Measurements from ENCODE around the gene CAPN11.

DNA sequence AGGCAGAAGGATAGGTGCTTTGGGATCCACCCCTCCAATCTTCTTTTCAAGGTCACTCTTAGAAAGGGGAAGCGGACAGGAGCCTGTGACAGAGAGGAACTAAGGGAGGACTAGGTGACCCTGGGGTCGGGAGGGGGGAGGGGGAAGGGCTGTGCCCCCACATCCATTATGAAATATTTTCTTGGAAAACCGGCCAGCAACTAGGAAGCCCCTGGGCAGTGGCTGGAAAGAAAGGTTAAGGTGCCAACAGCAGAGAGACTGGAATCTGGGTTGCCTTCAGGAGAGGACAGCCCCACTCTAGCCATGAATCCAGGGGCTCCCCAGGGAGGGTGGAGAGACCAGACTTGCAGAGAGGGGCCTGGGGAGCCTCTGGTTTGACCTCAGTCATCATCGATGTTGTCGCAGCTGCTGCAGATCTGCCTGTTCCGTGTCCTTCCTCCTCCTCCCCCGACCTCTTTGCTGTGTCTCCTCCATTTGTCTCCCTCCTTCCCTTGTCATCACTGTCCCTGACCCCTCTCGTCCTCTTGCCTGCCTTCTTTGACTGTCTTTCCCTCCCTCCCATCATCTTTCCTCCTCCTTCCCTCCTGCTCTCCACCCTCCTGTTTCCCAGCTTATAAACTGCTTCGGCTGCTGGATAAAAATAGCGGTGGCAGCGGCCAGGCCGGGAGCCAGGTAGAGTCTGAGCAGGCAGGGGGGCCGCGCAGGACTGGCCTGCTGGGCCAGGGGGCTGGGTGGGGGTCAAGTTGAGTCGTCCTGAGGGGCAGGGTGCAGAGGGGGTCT is 67.9 kb downstream of the CAPN11 start:
- TF ChIP-seq ZNF274 (IDR thresholded peaks at IDR 0.05; ENCODE audit: low read depth, low read length): no peak
- no peak for TF ChIP-seq SUZ12 (IDR thresholded peaks at IDR 0.05; ENCODE audit: extremely low read depth, insufficient read depth, insufficient read length)
